GM12874 (cell line): Measurements from ENCODE around the gene CRTAP.

Source experiments
- CTCF ChIP-seq: IDR thresholded peaks from 2 replicates; pipeline ENCODE4 v1.5.1; 2011; ENCODE audit warnings: low read depth, mild to moderate bottlenecking, control low read depth, low read length, moderate library complexity; ENCODE audit not compliant: insufficient read depth

The CRTAP gene

GRCh38 chr3:33155301-33155700 lies 41.5 kb downstream of the CRTAP start:
- TF ChIP-seq CTCF: no peak

GRCh38 chr3:33159234-33159633 lies 45.4 kb downstream of the CRTAP start:
- TF ChIP-seq CTCF: no peak

- TF ChIP-seq CTCF: no peak
These were observed 46.2 kb downstream of the CRTAP start for GRCh38 chr3:33159981-33160380.

GRCh38 chr3:33165372-33165771 lies 51.6 kb downstream of the CRTAP start:
- TF ChIP-seq CTCF: no peak

GRCh38 chr3:33166095-33166494 lies 52.3 kb downstream of the CRTAP start:
- TF ChIP-seq CTCF: no peak

GRCh38 chr3:33167284-33167683 lies 53.5 kb downstream of the CRTAP start:
- no peak for TF ChIP-seq CTCF

- no peak for TF ChIP-seq CTCF
These were observed 54.0 kb downstream of the CRTAP start for GRCh38 chr3:33167716-33168336.

- TF ChIP-seq CTCF: no peak
These were observed 56.7 kb downstream of the CRTAP start for GRCh38 chr3:33170531-33170930.
